GM12878 (cell line): ENCODE data around the gene RAB23.

ENCODE experiments used
- TAF1 ChIP-seq: IDR thresholded peaks from 2 replicates; pipeline ENCODE4 v1.6.1; 2011; ENCODE audit warnings: mild to moderate bottlenecking, low read depth, low read length, borderline replicate concordance
- TF ChIP-seq, protein P1 (sequence below), 3 experiments: IDR thresholded peaks in 2 of 3; conservative IDR thresholded peaks in 1 of 3; 2 replicates each; pipeline ENCODE4 v1.5.1; 2011; ENCODE audit warnings: low read depth in 3 of 3, low read length in 3 of 3, mild to moderate bottlenecking in 3 of 3, control low read depth in 2 of 3, moderate library complexity in 2 of 3, inconsistent platforms in 1 of 3, mixed read lengths in 1 of 3; ENCODE audit not compliant: control insufficient read depth in 2 of 3, insufficient read depth in 1 of 3; ENCODE audit errors: extremely low read depth in 1 of 3

GRCh38 chr6:57256541-57256940 lies 34.4 kb upstream of the RAB23 start:
- TF ChIP-seq, protein P1, sequence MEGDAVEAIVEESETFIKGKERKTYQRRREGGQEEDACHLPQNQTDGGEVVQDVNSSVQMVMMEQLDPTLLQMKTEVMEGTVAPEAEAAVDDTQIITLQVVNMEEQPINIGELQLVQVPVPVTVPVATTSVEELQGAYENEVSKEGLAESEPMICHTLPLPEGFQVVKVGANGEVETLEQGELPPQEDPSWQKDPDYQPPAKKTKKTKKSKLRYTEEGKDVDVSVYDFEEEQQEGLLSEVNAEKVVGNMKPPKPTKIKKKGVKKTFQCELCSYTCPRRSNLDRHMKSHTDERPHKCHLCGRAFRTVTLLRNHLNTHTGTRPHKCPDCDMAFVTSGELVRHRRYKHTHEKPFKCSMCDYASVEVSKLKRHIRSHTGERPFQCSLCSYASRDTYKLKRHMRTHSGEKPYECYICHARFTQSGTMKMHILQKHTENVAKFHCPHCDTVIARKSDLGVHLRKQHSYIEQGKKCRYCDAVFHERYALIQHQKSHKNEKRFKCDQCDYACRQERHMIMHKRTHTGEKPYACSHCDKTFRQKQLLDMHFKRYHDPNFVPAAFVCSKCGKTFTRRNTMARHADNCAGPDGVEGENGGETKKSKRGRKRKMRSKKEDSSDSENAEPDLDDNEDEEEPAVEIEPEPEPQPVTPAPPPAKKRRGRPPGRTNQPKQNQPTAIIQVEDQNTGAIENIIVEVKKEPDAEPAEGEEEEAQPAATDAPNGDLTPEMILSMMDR (IDR thresholded peaks at IDR 0.05 in 2 of 3, conservative IDR thresholded peaks at IDR 0.05 in 1 of 3; ENCODE audit: control insufficient read depth in 2 of 3, extremely low read depth in 1 of 3, insufficient read depth in 1 of 3, low read depth in 3 of 3, low read length in 3 of 3) = no peak
- TF ChIP-seq TAF1 = no peak
